OCI-LY7 (cell line): ENCODE data around the gene ATG16L2.

Experiments
- EZH2phosphoT487 ChIP-seq: fragments of 200-600 bp; sonication (generic); IDR thresholded peaks from 2 replicates; pipeline ENCODE4 v1.6.1; 2018; ENCODE audit warnings: low read depth, borderline replicate concordance, mild to moderate bottlenecking, mixed run types, antibody characterized with exemption, low read length, moderate library complexity, mixed read lengths
- TF ChIP-seq, protein P1 (sequence below): fragments of 200-600 bp; sonication (generic); conservative IDR thresholded peaks from 2 replicates; pipeline ENCODE4 v1.5.1; 2014; ENCODE audit warnings: mild to moderate bottlenecking, antibody characterized with exemption, low read length, moderate library complexity, mixed read lengths

GRCh38 chr11:72777755-72778278 lies 36.4 kb upstream of the ATG16L2 start:
- TF ChIP-seq, protein P1, sequence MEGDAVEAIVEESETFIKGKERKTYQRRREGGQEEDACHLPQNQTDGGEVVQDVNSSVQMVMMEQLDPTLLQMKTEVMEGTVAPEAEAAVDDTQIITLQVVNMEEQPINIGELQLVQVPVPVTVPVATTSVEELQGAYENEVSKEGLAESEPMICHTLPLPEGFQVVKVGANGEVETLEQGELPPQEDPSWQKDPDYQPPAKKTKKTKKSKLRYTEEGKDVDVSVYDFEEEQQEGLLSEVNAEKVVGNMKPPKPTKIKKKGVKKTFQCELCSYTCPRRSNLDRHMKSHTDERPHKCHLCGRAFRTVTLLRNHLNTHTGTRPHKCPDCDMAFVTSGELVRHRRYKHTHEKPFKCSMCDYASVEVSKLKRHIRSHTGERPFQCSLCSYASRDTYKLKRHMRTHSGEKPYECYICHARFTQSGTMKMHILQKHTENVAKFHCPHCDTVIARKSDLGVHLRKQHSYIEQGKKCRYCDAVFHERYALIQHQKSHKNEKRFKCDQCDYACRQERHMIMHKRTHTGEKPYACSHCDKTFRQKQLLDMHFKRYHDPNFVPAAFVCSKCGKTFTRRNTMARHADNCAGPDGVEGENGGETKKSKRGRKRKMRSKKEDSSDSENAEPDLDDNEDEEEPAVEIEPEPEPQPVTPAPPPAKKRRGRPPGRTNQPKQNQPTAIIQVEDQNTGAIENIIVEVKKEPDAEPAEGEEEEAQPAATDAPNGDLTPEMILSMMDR, result no peak
- TF ChIP-seq EZH2phosphoT487, result no peak
